Loucy (cell line): Measurements from ENCODE around the gene ESYT2.

ENCODE experiments used
- EZH2phosphoT487 ChIP-seq: fragments of 200-600 bp; IDR thresholded peaks from 2 replicates; pipeline ENCODE4 v1.6.1; 2018; ENCODE audit warnings: antibody characterized with exemption, mild to moderate bottlenecking, moderate library complexity, borderline replicate concordance
- TF ChIP-seq, protein P1 (sequence below): fragments of 200-600 bp; sonication (generic); conservative IDR thresholded peaks from 2 replicates; pipeline ENCODE4 v1.5.1; 2014; ENCODE audit warnings: mild to moderate bottlenecking, antibody characterized with exemption, low read length

DNA sequence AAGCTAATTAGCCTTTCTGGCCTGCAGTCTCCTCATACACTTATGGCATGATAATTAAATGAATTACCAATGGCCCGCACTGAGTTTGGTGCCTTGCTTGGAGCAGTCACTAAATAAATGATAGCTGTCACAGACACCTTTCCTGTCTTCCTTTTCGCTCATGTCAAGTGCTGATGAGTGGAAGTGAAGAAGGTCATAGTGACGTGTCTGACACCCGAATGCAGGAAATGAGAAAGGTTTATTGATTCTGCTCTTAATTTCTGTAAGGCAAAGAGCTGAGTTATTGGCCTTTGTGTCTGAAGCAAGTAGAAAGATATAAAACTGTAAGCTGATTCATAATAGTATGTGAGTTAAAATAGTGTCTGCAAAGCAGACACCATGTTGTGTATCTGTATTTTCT is 13.2 kb upstream of the ESYT2 start:
- TF ChIP-seq, protein P1, sequence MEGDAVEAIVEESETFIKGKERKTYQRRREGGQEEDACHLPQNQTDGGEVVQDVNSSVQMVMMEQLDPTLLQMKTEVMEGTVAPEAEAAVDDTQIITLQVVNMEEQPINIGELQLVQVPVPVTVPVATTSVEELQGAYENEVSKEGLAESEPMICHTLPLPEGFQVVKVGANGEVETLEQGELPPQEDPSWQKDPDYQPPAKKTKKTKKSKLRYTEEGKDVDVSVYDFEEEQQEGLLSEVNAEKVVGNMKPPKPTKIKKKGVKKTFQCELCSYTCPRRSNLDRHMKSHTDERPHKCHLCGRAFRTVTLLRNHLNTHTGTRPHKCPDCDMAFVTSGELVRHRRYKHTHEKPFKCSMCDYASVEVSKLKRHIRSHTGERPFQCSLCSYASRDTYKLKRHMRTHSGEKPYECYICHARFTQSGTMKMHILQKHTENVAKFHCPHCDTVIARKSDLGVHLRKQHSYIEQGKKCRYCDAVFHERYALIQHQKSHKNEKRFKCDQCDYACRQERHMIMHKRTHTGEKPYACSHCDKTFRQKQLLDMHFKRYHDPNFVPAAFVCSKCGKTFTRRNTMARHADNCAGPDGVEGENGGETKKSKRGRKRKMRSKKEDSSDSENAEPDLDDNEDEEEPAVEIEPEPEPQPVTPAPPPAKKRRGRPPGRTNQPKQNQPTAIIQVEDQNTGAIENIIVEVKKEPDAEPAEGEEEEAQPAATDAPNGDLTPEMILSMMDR = no peak
- no peak for TF ChIP-seq EZH2phosphoT487
